Measurements from ENCODE around the gene RPL35A. TPM values are rescaled to one million over a fixed set of nuclear protein-coding genes. Genes with fewer than 3 reads are reported as not detected.

The RPL35A gene
- total and polyA plus RNA-seq, 9 of the 15 experiments (the other 6 are each of a cell fraction or from before 2014, with no cell fraction given), result 1,475 to 2,942 (median 2,367) TPM

DNA sequence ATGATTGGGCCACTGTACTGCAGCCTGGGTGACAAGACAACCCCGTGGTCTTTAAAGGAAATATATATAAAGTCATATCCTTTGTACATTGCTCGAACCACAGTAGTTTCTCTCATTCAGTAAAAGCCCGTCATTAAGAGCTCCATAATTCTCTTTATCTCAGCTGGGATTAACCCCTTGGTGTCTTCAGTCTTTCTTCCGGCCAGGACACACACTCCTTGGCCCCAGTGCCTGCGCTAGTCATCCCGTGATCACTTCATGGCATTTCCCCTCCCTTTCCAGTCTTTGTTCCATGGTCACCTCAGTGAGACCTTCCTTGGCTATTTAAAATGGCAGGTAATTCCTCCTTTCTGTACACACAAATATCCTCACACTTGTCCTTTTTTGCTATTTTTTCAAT is 3.3 kb downstream of the RPL35A start:
- FAIRE-seq, result no peak
- TF ChIP-seq FOXA3 (CRISPR knock-in tag; conservative IDR thresholded peaks at IDR 0.05 in 1 of 2, IDR thresholded peaks at IDR 0.05 in 1 of 2), result no peak
- TF ChIP-seq ATF1 (CRISPR knock-in tag; IDR thresholded peaks at IDR 0.05), result no peak
- no peak for TF ChIP-seq ATF1 (tag; IDR thresholded peaks at IDR 0.05)
- TF ChIP-seq, protein P1, sequence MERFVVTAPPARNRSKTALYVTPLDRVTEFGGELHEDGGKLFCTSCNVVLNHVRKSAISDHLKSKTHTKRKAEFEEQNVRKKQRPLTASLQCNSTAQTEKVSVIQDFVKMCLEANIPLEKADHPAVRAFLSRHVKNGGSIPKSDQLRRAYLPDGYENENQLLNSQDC (CRISPR knock-in tag; IDR thresholded peaks at IDR 0.05), result no peak
- TF ChIP-seq LEF1 (IDR thresholded peaks at IDR 0.05), result no peak
- TF ChIP-seq KLF6 (CRISPR knock-in tag; IDR thresholded peaks at IDR 0.05; ENCODE audit: borderline replicate concordance), result no peak
- peak; percentile 54; the same call in 1 of the 2 replicates for TF ChIP-seq ETV1 (tag; conservative IDR thresholded peaks at IDR 0.05; ENCODE audit: low read depth)
- peak; percentile 34; the same call in 1 of the 2 replicates for TF ChIP-seq POLR2A (conservative IDR thresholded peaks at IDR 0.05)
- no peak for TF ChIP-seq MIER1 (IDR thresholded peaks at IDR 0.05; ENCODE audit: low read depth)
- TF ChIP-seq PTTG1 (tag; IDR thresholded peaks at IDR 0.05; ENCODE audit: low read depth), result no peak
- TF ChIP-seq, protein P2, sequence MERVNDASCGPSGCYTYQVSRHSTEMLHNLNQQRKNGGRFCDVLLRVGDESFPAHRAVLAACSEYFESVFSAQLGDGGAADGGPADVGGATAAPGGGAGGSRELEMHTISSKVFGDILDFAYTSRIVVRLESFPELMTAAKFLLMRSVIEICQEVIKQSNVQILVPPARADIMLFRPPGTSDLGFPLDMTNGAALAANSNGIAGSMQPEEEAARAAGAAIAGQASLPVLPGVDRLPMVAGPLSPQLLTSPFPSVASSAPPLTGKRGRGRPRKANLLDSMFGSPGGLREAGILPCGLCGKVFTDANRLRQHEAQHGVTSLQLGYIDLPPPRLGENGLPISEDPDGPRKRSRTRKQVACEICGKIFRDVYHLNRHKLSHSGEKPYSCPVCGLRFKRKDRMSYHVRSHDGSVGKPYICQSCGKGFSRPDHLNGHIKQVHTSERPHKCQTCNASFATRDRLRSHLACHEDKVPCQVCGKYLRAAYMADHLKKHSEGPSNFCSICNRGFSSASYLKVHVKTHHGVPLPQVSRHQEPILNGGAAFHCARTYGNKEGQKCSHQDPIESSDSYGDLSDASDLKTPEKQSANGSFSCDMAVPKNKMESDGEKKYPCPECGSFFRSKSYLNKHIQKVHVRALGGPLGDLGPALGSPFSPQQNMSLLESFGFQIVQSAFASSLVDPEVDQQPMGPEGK (CRISPR knock-in tag; IDR thresholded peaks at IDR 0.05; ENCODE audit: borderline replicate concordance), result no peak
- TF ChIP-seq EGR1 (conservative IDR thresholded peaks at IDR 0.05), result no peak
- TF ChIP-seq POU5F1 (IDR thresholded peaks at IDR 0.05; ENCODE audit: borderline replicate concordance, low read depth, low read length, partially characterized antibody), result no peak
- TF ChIP-seq, protein P3, sequence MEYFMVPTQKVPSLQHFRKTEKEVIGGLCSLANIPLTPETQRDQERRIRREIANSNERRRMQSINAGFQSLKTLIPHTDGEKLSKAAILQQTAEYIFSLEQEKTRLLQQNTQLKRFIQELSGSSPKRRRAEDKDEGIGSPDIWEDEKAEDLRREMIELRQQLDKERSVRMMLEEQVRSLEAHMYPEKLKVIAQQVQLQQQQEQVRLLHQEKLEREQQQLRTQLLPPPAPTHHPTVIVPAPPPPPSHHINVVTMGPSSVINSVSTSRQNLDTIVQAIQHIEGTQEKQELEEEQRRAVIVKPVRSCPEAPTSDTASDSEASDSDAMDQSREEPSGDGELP (CRISPR knock-in tag; IDR thresholded peaks at IDR 0.05; ENCODE audit: borderline replicate concordance), result no peak
- TF ChIP-seq IFI16 (CRISPR knock-in tag; IDR thresholded peaks at IDR 0.05), result no peak
- peak; percentile 20; the same call in 1 of the 2 replicates for TF ChIP-seq POLR2AphosphoS5 (IDR thresholded peaks at IDR 0.05; ENCODE audit: control insufficient read depth, insufficient read depth, low read depth, low read length)
- BruUV-seq (replicated peaks), result no TSS peak

More for the DNA sequence above, 3.3 kb downstream of the RPL35A start:
- H3K4me2 ChIP-seq (ENCODE audit: insufficient read depth, low read length), result peak overlapping the region; percentile 98
- peak overlapping the region; percentile 59 for H3K27ac ChIP-seq (ENCODE audit: extremely low read depth, low read depth, low read length)
- H3K36me3 ChIP-seq (ENCODE audit: control insufficient read depth, insufficient read depth, low read length), result peaks cover 67% of the 10 kb centered on the region
- H3K27me3 ChIP-seq (ENCODE audit: control insufficient read depth in 2 of 2, insufficient read depth in 2 of 2, low read length in 2 of 2), result no peaks in the 10 kb centered on the region
- H2AFZ ChIP-seq (ENCODE audit: low read depth, low read length), result no peak overlapping the region
- no peaks in the 10 kb centered on the region for H3K9me1 ChIP-seq (ENCODE audit: control insufficient read depth, insufficient read depth, low read length)
- peaks cover 17% of the 10 kb centered on the region; the same call in 1 of the 2 replicates for H4K20me1 ChIP-seq (replicated peaks; ENCODE audit: control insufficient read depth, insufficient read depth, low read length)
- peaks cover 23 to 38% of the 10 kb centered on the region in 2 experiments for H3K4me1 ChIP-seq (replicated peaks in 1 of 2; ENCODE audit: control insufficient read depth in 2 of 2, insufficient read depth in 2 of 2, low read length in 2 of 2)
- peak overlapping the region; percentile 37 to 77; a peak in 2 of 4 replicates for H3K9ac ChIP-seq (ENCODE audit: insufficient read depth in 1 of 2, low read depth in 2 of 2, low read length in 2 of 2)
- in situ Hi-C loops (cut with MboI), result no loop called here
- DNase-seq (ENCODE audit: extremely low read depth in 1 of 4, low spot score in 3 of 4) (peak in 1 of 4 experiments; percentile 25), ATAC-seq (no peak)
- peak overlapping the region; percentile 86; the same call in 1 of the 2 replicates for H3K4me3 ChIP-seq
- no peaks in the 10 kb centered on the region for H3K9me3 ChIP-seq (replicated peaks; ENCODE audit: control insufficient read depth, insufficient read depth, low read depth, low read length)
- ChIA-PET POLR2A (interaction anchor here (1.7 to 1.8 kb wide), 3 partner anchors 10 to 41 kb away, joined by 4 to 10 read pairs (median 7); no protein-coding TSS in a partner anchor), CTCF (ENCODE audit: low intra/inter-chr PET ratio) (no interaction called here)
- peaks cover 60% of the 10 kb centered on the region for H3K79me2 ChIP-seq (ENCODE audit: control insufficient read depth, insufficient read depth, low read length)
- intact Hi-C loops (cut with micrococcal nuclease), result loop anchor here (10.0 kb wide), 1 partner anchor 219 kb away; the partner anchor contains the start of gene RUBCN
- 50% methylated on average over 6 of the region's 6 CpGs for WGBS (ENCODE audit: insufficient coverage, low coverage, missing lambda C conversion rate)

All from K562 (cell line).